HG02885 (cell line): ENCODE data around the gene RAB3IL1.
"Not testable (repeated sequence)": the region's sequence is repeated elsewhere in the genome, so short reads cannot be mapped to it uniquely, and the experiment has no call there.

Experiments used
- ATAC-seq: cut with Tn5 transposase; IDR thresholded peaks from one replicate; pipeline ENCODE4 v1.9.1; 2021; ENCODE audit warnings: mild to moderate bottlenecking; ENCODE audit not compliant: unreplicated experiment, poor library complexity

The RAB3IL1 gene, protein sequence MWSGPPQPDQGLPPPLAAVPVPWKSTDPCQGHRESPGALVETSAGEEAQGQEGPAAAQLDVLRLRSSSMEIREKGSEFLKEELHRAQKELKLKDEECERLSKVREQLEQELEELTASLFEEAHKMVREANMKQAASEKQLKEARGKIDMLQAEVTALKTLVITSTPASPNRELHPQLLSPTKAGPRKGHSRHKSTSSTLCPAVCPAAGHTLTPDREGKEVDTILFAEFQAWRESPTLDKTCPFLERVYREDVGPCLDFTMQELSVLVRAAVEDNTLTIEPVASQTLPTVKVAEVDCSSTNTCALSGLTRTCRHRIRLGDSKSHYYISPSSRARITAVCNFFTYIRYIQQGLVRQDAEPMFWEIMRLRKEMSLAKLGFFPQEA

DNA sequence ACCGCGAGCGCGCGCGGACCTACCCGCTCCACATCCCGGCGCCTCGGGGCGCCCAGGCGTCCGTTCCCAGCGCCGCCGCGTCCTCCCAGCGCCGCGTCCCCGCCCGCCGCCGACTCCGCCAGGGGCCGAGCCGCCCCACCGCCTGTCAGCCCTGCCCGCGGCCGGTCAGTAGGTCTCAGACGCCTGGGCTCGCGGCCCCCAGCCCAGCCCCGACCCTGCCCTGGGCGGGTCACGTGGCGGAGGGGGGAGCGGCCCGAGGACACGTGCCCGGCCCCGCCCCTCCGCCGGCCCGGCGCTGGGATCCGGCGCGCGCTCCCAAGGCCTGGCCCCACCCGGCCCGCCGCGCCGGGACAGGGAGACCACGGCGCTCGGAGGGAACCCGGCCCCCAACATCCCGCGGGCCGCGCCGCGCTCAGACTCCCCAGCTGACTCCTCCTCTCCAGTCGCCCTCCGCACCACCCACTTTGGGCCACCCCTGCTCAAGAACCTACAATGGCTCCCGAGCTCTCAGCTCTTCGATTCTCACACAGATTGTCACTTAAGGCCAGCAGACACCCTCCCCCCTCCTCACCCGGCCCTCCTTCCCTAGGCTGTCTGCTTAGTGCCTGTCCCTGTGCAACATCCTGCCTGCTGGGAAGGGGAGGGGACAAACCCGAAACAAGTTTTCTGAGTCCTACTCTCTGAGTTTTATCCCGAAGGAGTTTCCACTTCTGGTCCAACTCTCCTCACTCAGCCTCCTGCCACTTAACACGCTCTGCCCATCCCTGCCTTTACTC, at the start of gene RAB3IL1:
Gene RAB3IL1, minus strand, starts transcription at position 233 of the 776 bp plus-strand sequence. Its CDS starts 199 bp downstream, at position 34.
- ATAC-seq, result no peak

DNA sequence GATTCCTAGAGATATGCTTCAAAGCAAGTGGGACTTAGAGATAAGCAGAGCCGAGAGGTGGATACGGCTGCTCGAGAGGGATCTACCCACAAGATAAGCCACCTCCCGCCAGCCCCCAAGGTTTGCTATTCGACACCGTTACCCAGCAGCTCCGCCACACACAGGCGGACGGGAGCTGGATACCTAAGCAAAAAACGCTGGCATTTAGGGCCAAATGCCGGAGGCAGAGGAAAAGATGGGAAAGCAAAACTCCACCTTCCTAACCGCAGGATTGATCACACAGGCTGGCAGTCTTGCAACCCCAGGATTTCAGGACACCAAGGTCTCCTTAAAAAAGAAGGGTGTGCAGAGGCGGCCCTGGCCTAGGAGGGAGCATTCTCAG, 49.4 kb upstream of the RAB3IL1 start:
- no peak for ATAC-seq

DNA sequence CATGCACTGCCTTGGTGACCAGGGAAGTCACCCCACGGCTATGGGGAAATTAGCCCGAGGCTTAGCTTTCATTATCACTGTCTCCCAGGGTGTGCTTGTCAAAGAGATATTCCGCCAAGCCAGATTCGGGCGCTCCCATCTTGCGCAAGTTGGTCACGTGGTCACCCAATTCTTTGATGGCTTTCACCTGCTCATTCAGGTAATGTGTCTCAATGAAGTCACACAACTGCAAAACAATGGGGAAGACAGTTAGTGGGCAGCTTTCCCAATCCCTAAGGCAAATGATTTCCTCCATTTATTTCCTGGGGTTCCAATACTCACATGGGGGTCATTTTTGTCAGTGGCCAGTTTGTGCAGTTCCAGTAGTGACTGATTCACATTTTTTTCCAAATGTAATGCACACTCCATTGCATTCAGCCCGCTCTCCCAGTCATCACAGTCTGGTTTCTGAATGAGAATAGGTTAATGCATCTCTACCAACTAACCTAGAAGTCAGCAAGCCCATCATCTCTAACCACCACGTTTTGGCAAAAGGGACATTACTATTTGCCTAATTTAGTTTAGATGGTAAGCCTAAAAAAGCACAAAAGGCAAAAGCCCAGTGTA, 47.4 kb upstream of the RAB3IL1 start:
- not testable (repeated sequence) for ATAC-seq

DNA sequence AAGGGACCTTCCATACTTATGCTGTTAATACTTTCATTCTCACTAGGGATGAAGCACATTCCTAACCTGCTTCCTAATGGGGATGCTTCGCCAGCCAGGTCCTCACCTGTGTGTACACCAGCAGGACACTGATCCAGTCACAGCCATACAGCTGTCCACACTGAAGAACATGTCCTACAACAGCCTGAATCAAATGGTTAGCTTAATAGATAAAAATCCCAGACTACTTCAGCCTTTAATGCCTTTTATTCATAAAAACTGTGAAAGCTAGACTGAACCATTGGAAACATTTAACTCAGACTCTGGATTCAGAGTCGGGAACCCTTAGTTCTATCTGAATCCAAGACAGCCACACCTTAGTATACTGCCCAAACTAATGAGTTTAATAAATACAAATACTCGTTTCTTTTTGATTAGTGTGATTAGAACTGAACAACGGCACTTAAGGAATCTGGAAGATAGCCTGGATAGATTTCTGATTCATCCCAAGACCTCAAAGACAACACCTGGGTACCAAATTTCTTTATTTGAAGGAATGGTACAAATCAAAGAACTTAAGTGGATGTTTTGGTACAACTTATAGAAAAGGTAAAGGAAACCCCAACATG, 46.8 kb upstream of the RAB3IL1 start:
- no peak for ATAC-seq

DNA sequence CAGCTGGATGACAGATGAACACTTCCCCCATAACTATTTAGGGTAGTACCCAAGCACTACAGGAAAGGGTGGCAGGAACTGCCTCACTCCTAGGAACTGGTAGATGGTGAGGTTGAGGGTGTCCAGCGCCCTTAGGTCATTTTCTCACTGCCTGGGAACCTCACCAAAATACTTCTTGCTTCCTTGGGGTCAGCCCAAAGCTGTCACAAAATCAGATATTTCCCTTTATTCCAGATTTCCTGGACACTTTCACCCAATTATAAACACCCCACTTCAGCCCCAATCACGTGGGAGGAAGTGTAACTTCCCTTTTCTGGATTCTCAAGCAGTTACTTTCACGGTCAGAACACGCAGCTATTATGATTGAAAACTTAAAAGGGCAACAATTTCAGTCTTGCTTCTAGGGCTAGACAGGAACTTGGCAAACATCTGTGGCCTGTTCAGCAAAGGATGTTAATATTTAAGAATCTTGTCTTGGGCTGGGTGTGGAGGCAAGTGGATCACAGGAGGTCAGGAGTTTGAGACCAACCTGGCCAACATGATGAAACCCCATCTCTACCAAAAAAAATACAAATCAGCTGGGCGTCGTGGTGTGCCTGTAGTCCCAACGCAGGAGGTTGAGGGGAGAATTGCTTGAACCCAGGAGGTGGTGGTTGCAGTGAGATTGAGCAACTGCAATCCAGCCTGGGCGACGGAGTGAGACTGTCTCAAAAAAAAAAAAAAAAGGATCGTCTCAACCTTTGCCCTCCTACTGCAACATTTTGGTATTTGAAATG, 46.1 kb upstream of the RAB3IL1 start:
- ATAC-seq, result no peak

DNA sequence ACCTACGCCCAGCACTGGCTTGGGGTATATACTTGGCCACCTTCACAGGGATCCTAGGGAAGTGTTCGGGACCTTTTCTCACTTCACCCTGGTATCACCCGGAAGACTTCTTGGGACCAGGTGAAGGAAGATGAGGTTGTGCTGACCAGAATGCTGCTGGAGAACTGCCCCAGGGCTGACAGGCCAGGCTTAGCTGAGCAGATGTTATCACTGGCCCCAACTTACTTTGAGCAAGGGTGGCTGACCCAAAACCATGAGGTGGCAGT, 45.6 kb upstream of the RAB3IL1 start:
- ATAC-seq, result no peak

DNA sequence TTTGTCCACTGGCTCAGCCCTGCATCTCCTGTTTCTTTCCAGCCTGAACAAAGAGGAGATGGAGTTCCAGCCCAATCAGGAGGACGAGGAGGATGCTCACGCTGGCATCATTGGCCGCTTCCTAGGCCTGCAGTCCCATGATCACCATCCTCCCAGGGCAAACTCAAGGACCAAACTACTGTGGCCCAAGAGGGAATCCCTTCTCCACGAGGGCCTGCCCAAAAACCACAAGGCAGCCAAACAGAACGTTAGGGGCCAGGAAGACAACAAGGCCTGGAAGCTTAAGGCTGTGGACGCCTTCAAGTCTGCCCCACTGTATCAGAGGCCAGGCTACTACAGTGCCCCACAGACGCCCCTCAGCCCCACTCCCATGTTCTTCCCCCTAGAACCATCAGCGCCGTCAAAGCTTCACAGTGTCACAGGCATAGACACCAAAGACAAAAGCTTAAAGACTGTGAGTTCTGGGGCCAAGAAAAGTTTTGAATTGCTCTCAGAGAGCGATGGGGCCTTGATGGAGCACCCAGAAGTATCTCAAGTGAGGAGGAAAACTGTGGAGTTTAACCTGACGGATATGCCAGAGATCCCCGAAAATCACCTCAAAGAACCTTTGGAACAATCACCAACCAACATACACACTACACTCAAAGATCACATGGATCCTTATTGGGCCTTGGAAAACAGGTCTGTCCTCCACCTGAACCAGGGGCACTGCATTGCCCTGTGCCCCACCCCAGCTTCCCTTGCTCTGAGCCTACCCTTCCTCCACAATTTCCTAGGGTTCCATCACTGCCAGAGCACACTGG, 45.0 kb upstream of the RAB3IL1 start:
- no peak for ATAC-seq

DNA sequence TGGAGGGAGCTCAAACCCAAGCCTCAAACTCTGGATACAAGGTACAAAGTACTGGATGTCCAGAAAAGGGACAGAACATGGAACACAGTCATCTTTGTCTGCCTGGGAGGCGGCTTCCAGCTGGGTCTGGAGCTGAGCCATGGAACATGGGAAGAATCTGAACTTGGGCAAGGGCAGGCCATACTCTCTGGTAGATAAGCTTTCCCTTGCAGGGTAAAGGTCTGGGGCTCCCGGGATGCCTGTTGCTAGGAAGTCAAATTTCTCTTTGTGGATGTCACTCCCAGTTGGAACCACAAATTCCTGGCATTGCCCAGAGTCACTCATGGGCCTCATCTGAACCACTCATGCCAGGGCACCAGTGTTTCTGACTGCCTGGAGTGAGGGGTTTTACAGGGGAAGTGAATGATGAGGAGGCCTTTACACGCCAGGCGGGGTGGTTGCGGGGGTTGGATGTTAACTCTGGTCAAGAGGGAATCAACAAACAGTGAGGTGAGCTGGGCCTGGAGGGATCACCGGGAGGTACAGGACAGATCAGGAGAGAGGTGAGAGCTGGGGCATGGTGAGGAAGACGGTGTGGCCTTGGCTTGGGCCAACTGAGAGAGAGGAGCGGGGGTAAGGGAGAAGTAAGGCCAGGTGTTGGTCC, 44.3 kb upstream of the RAB3IL1 start:
- no peak for ATAC-seq

DNA sequence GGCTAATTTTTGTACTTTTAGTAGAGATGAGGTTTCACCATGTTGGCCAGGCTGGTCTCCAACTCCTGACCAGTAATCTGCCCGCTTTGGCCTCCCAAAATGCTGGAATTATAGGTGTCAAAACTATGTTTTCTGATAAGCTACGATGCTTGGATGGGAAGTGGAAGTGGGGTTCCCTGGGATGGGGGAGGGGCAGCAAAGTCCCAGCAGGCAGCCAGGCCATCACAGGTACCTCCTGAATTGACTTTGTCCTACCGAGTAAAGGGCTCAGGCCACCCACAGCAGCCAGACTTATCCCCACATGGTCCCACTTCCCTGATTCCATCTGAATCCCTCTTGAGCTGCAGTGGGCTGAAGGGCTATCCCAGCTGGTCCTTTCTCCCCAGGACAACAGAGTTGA, 43.2 kb upstream of the RAB3IL1 start:
- ATAC-seq, result no peak

DNA sequence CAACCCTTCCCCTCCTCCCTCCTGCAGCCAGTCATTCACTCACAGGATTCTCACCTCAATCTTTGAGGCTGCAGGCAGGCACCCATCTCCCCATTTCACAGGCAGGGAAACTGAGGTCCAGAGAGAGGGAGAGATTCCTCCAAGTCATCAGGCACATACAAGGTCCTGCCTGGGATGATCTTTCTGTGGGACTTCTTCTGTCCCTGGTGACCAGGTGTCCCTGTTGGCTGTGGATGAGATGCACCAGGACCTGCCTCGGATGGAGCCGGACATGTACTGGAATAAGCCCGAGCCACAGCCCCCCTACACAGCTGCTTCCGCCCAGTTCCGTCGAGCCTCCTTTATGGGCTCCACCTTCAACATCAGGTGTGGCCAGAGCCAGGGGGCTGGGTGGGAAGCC, 42.3 kb upstream of the RAB3IL1 start:
- no peak for ATAC-seq

DNA sequence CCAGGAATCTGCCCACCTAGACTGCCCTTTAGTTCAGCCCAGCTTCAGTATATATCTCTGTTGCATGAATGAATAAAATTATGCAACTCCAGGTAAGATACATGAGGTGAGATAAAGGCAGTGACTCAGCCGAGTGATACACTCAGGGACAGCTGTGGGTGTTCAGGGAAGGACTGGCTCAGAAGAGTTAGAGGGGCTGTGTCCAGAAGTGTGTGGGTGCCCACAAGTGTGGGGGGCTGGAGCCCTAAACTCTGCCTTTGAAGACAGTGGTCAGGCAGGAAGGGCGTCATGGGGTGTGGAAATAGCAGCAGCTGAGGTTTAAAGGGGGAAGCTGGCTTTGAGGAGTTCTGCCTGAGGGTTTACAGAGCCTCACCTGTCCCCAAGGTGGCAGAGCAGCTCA, 41.7 kb upstream of the RAB3IL1 start:
- ATAC-seq, result no peak

DNA sequence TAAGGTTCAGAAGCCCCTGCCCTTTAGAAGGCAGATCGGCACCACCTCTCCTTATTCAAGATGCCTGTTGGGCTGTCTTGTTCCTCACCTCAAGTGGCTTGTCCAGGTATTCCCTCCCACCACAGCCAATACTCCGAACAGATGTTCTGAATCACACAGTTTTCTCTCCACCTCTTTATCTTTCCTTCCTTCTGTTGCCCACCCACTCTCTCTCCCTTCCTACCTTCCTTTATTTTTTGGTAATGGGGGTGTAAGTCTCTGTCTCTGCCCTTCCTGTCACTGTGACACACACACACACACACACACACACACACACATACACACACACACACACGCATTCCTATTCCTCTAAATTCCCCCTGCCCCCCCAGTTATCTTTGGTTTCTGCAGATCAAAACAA, 41.2 kb upstream of the RAB3IL1 start:
- no peak for ATAC-seq

DNA sequence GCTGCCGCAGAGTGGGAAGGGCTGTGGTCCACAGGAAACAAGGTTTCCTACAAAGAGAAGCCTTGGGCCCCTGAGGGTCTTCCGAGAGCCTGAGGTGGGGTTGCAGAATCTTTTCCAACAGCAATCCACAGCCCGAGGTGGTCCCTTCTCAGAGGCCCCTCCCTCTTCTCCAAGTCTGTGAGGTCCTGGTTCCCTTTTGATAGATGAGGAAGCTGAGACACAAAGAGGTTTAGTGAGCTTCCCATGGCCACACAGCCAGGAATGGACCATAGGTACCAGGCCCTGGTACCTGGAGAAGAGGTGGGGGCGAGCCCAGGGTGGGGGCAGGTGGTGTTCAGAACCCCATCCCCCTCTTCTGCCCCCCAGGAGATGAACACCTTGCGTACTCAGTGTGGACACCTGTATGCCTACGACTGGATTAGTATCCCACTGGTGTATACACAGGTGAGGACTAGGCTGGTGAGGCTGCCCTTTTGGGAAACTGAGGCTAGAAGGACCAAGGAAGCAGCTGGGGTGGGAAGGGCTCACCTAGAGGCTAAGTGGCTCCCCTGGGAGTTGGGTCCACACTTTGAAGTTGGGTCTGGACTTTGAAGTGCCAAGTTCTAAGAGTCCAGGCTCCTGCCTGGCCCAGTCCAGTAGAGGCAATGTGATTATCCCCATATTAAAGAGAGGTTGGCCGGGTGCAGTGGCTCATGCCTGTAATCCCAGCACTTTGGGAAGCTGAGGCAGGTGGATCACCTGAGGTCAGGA, 39.8 kb upstream of the RAB3IL1 start:
- ATAC-seq, result no peak

DNA sequence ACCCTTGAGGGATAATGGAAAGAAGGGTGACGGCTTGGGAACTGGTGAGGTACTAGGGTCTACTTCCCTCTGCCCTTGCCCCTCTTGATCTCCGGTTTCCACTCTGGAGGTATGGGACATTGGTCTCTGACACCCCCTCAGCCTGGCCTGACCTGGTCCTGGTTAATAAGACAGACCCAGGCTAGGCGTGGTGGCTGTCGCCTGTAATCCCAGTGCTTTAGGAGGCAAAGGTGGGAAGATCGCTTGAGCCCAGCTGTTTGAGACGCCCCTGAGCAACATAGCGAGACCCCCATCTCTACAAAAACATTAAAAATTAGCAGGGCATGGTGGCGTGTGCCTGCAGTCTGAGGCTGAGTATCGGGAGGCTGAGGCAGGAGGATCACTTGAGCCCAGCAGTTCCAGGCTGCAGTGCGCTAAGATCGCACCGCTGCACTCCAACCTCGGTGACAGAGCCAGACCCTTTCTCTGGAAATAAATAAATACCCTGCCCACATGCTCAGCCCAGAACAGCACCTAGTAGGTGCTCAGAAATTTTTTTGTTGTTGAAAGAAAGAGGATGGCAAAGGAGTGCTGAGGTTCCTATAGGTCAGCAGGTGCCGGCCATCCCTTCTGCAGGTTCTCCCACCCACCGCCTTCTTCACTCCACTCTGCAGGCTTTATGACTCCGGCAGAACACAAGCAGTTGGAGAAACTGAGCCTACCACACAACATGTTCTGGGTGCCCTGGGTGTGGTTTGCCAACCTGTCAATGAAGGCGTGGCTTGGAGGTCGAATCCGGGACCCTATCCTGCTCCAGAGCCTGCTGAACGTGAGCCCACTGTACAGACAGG, 39.0 kb upstream of the RAB3IL1 start:
- ATAC-seq, result no peak

DNA sequence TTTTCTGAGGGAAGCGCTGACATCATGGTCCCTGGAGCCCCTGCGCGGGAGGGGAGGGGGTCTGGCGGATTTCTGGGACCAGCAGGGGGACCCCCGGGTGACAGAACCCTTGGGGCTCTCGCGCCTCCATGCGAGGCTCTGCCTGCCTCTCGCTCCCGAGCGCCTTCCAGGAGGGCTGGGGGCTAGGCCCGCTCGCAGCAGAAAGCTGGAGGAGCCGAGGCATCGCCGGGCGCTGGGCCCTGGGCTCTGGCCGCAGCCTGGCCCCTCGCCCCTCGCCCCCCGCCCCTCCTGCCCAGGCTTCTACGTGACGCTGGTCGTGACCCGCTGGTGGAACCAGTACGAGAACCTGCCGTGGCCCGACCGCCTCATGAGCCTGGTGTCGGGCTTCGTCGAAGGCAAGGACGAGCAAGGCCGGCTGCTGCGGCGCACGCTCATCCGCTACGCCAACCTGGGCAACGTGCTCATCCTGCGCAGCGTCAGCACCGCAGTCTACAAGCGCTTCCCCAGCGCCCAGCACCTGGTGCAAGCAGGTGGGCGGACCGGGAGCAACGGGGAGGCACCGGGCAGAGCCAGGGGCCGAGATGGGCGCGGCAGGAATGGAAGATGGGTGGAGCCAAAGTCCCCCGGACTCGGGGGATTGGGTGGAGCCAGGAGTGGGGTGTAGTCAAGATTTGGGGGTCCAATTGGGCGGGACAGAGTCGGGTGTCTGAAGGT, 38.2 kb upstream of the RAB3IL1 start:
- no peak for ATAC-seq

DNA sequence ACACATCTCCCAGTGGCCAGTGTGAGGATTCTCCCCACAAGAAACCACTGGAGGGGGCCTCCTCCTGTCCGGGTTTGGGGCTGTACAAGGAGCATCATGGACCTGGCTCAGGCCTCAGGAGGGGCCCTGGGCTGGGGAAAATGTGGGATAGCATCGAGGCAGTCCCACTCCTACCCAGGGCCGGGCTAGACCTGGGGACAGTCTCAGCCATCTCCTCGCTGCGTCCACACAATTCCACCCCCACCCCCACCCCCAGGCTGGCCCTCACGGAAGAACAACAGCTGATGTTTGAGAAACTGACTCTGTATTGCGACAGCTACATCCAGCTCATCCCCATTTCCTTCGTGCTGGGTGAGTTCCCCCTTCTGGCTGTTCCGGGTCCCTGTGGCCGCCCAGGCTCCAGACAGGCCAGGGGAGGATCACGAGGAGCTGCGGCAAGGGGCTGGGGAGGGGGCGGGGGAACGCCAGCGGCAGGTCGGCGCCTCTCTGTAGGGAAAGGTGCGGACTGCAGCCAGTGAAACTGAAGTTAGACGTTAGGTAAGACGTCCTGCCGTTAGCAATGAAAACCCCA, 37.6 kb upstream of the RAB3IL1 start:
- no peak for ATAC-seq
